ENCODE results near the gene APOM.

DNA sequence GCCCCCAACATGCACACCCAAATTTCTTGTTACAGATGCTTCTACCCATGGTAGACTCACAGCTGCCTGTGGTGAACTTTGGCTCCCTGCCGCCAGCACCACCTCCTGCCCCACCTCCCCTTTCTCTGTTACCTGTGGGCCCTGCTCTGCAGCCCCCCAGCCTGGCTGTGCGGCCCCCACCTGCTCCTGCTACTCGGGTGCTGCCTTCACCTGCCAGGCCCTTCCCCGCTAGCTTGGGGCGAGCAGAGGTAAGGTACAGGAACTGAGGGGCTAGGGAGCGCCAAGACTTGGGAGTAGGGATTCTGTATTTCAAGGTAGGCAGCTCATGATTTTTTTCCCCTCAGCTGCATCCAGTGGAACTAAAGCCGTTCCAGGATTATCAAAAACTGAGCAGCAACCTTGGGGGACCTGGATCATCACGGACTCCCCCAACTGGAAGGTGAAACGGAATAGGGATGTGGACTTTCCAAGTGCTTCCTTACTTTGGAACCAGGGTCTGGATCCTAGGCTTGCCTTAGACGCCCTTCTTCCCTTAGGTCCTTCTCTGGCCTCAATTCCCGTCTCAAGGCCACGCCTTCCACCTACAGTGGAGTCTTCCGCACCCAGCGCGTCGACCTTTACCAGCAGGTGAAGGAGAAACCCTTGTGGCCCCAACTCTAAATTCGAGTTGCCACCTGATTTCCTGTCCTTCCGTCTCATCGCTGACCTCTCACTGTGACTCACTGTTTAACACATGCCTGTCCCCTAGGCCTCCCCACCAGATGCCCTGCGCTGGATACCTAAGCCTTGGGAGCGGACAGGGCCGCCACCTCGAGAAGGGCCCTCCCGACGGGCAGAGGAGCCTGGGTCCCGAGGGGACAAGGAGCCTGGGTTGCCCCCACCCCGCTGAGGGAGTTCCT lies 18.7 kb upstream of the APOM start:
- TF ChIP-seq ZFP3 (CRISPR knock-in tag; IDR thresholded peaks at IDR 0.05) (no peak), CSDC2 (CRISPR knock-in tag; IDR thresholded peaks at IDR 0.05) (no peak), RARB (CRISPR knock-in tag; IDR thresholded peaks at IDR 0.05) (no peak), TOX (CRISPR knock-in tag; IDR thresholded peaks at IDR 0.05; ENCODE audit: borderline replicate concordance) (no peak), ISL1 (CRISPR knock-in tag; IDR thresholded peaks at IDR 0.05) (no peak), ARNTL (CRISPR knock-in tag; IDR thresholded peaks at IDR 0.05; ENCODE audit: borderline replicate concordance, low read depth) (no peak), BACH2 (CRISPR knock-in tag; IDR thresholded peaks at IDR 0.05; ENCODE audit: borderline replicate concordance) (no peak), GLIS3 (CRISPR knock-in tag; IDR thresholded peaks at IDR 0.05) (no peak), ZNF565 (CRISPR knock-in tag; conservative IDR thresholded peaks at IDR 0.05; ENCODE audit: low read depth) (no peak)
- TF ChIP-seq, protein P1, sequence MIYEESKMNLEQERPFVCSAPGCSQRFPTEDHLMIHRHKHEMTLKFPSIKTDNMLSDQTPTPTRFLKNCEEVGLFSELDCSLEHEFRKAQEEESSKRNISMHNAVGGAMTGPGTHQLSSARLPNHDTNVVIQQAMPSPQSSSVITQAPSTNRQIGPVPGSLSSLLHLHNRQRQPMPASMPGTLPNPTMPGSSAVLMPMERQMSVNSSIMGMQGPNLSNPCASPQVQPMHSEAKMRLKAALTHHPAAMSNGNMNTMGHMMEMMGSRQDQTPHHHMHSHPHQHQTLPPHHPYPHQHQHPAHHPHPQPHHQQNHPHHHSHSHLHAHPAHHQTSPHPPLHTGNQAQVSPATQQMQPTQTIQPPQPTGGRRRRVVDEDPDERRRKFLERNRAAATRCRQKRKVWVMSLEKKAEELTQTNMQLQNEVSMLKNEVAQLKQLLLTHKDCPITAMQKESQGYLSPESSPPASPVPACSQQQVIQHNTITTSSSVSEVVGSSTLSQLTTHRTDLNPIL (CRISPR knock-in tag; IDR thresholded peaks at IDR 0.05; ENCODE audit: low read depth), result no peak
- TF ChIP-seq, protein P2, sequence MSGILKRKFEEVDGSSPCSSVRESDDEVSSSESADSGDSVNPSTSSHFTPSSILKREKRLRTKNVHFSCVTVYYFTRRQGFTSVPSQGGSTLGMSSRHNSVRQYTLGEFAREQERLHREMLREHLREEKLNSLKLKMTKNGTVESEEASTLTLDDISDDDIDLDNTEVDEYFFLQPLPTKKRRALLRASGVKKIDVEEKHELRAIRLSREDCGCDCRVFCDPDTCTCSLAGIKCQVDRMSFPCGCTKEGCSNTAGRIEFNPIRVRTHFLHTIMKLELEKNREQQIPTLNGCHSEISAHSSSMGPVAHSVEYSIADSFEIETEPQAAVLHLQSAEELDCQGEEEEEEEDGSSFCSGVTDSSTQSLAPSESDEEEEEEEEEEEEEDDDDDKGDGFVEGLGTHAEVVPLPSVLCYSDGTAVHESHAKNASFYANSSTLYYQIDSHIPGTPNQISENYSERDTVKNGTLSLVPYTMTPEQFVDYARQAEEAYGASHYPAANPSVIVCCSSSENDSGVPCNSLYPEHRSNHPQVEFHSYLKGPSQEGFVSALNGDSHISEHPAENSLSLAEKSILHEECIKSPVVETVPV (CRISPR knock-in tag; IDR thresholded peaks at IDR 0.05), result no peak
- TF ChIP-seq, protein P3, sequence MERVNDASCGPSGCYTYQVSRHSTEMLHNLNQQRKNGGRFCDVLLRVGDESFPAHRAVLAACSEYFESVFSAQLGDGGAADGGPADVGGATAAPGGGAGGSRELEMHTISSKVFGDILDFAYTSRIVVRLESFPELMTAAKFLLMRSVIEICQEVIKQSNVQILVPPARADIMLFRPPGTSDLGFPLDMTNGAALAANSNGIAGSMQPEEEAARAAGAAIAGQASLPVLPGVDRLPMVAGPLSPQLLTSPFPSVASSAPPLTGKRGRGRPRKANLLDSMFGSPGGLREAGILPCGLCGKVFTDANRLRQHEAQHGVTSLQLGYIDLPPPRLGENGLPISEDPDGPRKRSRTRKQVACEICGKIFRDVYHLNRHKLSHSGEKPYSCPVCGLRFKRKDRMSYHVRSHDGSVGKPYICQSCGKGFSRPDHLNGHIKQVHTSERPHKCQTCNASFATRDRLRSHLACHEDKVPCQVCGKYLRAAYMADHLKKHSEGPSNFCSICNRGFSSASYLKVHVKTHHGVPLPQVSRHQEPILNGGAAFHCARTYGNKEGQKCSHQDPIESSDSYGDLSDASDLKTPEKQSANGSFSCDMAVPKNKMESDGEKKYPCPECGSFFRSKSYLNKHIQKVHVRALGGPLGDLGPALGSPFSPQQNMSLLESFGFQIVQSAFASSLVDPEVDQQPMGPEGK (CRISPR knock-in tag; IDR thresholded peaks at IDR 0.05; ENCODE audit: borderline replicate concordance), result no peak
- TF ChIP-seq, protein P4, sequence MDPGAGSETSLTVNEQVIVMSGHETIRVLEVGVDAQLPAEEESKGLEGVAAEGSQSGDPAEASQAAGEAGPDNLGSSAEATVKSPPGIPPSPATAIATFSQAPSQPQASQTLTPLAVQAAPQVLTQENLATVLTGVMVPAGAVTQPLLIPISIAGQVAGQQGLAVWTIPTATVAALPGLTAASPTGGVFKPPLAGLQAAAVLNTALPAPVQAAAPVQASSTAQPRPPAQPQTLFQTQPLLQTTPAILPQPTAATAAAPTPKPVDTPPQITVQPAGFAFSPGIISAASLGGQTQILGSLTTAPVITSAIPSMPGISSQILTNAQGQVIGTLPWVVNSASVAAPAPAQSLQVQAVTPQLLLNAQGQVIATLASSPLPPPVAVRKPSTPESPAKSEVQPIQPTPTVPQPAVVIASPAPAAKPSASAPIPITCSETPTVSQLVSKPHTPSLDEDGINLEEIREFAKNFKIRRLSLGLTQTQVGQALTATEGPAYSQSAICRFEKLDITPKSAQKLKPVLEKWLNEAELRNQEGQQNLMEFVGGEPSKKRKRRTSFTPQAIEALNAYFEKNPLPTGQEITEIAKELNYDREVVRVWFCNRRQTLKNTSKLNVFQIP (CRISPR knock-in tag; IDR thresholded peaks at IDR 0.05; ENCODE audit: borderline replicate concordance, low read depth), result no peak

Measured in SK-N-SH treated with all-trans-retinoic acid at 6 μM for 48 hours (cell line).